ENCODE measurements around the gene TMEM239.
"Not testable (repeated sequence)": the region's sequence is repeated elsewhere in the genome, so short reads cannot be mapped to it uniquely, and the experiment has no call there.

The TMEM239 gene

DNA sequence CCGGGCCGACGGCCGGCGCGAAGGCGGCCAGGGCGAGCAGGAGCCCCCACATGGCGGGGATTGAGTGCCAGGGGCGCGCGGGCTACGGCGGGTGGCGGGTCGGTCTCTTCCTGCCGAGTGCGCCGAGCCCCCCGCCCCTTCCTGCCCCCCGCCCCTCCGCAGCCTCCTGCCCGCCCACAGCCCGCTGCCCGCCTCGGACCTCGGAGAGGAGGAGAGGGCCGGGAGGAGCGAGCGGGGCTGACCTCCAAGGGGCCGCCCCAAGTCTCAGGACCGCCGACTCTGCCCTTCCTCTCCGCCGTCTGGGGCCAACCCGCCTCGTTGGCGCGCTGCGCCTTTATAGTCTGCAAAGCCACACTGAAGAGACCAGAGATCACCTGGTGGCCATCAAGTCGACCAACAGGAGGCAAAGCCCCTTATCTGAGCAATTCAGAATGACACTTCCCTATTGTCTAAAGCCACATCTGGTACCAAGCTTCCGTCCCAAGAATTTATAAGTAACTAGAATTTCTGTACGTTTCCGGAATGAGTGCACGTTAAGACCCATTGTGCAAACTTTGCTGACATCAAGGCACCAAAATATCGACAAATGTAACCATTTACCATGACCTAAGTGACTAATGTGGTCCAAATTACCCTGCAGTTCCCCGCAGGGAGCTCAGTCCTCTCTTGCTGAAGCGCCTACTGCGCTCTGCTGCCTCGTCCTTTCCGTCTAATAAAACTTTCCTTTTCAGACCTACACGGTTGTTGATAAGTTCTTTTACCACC is 15.5 kb upstream of the TMEM239 start, which contains the start of gene CPXM1:
TSS of gene CPXM1 (minus strand) at position 107 of the 765 bp plus-strand sequence. CDS start at position 52, 55 bp downstream.
- FAIRE-seq, result no peak

- no peak for FAIRE-seq
Measured at GRCh38 chr20:2801286-2801728, 14.9 kb upstream of the TMEM239 start.

DNA sequence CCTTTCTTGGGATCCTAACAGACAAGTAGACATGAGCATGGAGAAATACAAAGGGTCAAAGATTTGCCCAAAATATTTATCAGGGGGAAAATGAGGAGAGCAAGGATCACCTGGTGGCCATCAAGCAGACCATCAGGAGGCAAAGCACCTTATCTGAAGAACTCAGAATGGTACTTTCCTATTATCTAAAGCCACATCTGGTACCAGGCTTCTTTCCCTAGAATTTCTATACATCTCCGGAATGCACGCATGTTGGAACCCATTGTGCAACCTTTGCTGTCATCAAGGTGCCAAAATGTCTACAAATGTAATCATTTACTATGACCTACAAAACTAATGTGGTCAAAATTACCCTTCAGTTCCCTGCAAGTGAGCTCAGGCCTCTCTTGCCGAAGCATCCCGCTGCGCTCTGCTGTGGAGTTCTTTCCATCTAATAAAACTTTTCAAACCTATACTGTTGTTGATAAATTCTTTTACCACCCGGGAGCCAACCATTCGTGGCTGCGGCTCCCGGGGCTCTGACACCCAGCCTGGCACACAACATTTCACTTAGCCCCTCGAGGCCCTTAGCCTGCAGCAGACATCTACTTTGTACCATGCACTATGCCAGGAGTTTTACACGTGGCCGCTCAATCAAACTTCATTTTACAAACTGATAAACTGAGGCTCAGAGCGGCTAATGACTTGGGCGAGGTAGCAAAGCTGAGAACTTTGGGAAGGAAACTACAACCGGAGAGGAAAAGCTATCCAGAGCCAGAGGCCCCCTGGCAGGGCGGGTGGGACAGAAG is 11.9 kb upstream of the TMEM239 start:
- FAIRE-seq, result no peak

- FAIRE-seq, result no peak
Measured at GRCh38 chr20:2804852-2805688, 11.1 kb upstream of the TMEM239 start.

- no peak for FAIRE-seq
Measured at GRCh38 chr20:2805689-2806350, 10.3 kb upstream of the TMEM239 start.

DNA sequence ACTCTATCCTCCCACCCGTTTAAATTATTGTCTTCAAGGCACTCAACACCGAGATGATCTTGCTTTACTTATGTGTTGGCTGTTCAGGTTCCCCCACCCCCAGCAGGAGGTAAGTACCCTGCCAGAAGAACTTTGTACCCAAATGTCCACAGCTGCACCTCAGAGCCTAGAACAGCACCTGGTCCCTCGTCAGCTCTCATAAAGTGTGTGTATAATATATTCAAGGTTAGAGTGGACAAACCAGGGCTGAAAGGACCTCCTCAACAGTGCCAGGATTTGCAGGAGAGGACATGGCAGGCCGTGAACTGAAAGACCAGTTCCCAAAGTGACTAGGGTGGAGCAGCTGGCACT is 9.8 kb upstream of the TMEM239 start:
- no peak for FAIRE-seq

- FAIRE-seq, result no peak
Measured at GRCh38 chr20:2807019-2807418, 9.1 kb upstream of the TMEM239 start.

DNA sequence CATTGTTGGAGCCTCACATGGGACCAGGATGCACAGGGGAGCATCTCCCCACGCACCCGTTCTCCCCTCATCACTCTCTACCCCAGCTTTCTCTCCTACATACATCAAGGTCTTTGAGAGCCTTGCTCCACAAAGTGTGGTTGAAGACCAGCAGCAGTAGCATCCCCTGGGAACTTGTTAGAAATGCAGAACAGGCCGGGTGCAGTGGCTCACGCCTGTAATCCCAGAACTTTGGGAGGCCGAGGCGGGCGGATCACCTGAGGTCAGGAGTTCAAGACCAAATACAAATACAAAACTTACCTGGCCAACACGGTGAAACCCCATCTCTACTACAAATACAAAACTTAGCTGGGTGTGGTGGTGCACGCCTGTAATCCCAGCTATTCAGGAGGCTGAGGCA is 8.2 kb upstream of the TMEM239 start:
- not testable (repeated sequence) for FAIRE-seq

DNA sequence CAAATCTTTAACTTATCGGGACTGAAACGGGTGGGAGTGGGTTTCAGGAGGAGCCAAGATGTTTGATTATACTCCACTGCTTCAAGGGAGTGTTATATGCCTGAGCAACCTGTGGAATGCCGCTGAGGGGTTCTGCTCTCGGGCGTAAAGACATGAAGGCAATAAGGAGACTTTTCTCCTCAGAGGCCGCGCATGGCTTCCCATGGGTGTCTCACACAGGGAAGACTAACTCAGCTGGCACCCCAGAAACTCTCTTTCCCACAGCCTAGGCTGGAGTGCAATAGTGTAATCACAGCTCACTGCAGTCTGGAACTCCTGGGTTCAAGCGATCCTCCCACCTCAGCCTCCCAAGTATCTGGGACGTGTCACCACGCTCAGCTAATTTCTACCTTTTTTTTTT is 6.5 kb upstream of the TMEM239 start:
- no peak for FAIRE-seq

DNA sequence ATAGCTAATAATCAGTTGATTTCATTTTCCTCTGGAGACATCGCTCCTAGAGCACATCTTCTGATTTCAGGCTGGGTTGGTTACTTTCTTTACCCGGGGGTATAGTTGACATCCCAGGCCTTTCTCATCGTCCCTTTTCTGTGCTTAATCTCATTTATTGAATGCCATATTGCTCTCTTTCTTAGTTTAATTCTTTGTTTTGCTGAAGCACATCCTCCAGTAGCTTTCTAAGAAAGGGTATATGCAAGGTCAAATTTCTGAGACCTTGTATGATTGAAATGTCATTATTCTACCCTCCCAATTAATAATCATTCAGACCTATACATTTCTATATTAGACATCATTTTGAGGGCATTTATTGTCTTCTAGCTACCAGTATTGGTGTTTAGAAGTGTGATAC is 4.0 kb upstream of the TMEM239 start:
- no peak for FAIRE-seq

DNA sequence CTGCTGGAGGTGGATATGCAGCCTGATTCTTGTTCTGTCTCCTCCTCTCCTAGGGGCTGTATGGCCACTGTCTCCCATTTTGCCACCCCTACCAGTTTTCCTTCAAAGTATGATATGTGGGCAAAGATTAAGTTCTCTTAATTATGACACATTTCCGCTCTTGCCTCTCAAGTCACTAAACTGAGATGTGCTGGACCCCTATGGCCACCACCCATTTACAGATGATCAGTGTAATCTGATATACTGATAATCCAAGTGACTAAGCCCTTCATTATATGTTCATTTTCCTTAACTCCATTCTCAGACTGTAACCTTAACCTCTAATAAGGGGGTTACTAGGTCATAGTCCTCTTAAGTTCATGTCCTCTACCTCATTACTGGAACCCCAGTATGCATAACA is 2.1 kb upstream of the TMEM239 start:
- no peak for FAIRE-seq

DNA sequence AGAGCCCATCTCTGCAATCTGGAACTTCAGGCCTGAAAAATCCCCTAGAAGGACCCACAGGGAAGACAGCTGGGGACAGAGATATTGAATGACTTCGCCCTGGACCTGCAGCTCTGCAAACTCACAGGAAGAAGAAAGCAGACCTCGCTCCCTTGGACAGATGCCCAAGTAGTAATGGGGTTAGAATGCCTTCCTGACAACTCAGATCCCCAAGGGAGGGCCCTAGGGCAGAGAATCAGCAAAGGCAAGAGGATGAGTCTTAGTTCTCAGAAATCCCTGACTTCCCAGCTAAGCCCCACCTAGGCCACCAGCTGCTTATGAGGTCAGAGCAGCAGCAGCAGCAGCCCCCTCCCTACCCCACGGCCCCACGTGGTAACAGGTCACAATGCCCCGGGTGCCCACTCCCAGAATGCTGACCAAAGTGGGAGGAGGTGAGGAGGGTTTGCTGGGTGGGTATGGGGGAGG is 1.5 kb upstream of the TMEM239 start, which contains the start of gene C20orf141:
TSS of gene C20orf141 (plus strand) at position 401 of the 465 bp plus-strand sequence. CDS start 198 bp downstream, outside the sequence.
- FAIRE-seq, result no peak

DNA sequence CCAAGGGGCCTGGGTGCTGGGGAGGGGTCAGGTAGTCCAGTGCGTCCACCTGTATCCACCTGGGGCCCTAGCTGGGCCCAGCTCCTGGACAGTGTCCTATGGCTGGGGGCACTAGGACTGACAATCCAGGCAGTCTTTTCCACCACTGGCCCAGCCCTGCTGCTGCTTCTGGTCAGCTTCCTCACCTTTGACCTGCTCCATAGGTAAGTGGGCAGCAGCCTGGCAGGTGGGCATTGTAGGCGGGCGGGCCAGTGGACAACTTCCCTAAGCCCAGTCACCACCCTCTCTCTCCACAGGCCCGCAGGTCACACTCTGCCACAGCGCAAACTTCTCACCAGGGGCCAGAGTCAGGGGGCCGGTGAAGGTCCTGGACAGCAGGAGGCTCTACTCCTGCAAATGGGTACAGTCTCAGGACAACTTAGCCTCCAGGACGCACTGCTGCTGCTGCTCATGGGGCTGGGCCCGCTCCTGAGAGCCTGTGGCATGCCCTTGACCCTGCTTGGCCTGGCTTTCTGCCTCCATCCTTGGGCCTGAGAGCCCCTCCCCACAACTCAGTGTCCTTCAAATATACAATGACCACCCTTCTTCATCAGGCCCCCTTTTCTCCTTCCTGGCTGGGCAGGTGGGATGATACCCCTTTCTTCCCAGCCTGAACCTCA is 793 bp upstream of the TMEM239 start:
- no peak for FAIRE-seq

- no peak for FAIRE-seq
Measured at GRCh38 chr20:2816583-2817340, 598 bp downstream of the TMEM239 start.

GRCh38 chr20:2817341-2817726 is 1.2 kb downstream of the TMEM239 start:
- no peak for FAIRE-seq

DNA sequence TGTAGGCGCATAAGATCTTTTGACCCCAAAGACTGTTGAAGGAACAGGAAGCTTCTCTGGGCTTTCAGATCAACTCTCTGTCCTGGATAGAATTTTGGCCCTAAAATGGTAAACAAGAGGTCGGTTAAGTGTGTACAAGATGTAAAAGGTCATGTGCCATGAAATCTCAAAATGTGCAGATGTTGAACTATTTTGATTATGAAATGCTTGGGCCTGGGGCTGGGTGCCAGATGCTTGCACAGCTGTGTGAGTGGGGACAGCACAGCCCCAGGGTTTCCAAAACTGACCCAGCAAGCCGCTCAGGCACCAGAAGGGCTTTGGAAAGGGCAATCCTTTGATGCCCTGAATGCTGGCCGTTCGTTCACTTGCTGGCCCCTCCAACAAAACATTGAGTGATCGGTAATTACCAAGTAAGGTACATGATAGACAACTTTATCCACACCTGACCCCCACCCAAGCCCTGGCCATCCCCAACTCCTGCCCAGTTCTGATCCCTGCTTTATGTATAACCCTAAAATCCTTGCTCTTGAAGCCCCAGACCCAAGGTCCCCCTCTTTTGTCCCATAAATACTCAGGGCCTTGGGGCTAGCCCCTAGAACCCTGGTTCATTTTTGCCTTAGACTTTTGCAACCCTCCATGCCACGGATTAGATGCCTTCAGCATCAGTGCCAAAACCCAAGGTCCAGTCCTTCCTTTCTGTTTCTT is 1.9 kb downstream of the TMEM239 start:
- FAIRE-seq, result no peak

- no peak for FAIRE-seq
Measured at GRCh38 chr20:2820084-2820895, 4.1 kb downstream of the TMEM239 start.

DNA sequence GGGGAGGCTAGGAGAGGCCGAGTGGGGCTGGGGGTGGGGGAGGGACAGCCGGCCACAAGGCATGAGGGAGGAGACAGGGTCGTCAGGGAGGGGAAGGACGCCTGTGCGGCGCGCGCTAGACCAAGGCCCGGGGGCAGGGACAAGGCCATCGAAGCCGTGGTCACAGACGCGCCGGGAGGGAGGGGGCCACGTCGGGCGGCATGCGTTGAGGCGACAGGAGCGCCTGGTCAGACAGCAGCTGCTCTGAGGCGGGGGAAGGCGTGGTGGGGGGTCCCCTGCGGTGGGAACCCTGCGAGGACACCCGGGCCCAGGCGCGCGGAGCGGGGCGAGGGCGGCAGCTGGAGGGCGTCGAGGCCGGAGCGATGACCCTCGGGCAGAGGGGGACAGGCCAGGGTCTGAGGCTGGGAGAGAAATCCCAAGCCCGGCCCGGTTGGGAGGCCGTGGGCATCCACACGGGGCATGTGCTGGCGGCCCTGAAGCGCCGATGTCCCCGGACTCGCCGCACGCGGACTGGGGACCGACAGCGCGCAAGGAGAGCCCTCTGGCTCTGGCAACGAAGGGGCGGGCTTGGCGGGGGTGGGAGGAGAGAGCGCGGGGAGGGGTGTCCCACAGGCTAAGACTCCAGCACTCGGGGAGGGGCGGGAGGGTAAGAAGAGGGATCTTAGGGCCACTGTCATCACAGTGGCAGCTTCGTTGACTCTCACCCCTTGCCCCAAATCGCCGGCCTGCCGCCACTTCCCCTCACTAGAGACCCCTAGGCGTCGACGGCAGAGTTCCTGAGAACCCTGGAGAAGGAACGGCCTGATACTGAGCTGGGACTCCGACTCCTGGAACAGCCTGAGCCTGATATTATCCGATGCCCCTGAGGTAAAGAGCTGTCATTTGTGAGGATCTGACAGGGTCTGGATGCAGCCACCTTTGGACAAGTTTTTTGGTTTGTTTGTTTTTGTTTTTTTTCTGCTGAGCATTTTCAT is 5.0 kb downstream of the TMEM239 start:
- FAIRE-seq, result no peak

Measured in TTC549 (cell line).